Stomach (tissue), 4 donors: Measurements from ENCODE around the gene PPP3CA.

ENCODE experiments used
- CTCF ChIP-seq, 7 experiments: fragments of 450-650 bp in 4 of 7; fragments of 200-600 bp in 3 of 7; sonication (generic) in 3 of 7; IDR thresholded peaks; one replicate each; pipeline ENCODE4 v1.5.1; 2016 to 2019; ENCODE audit warnings: antibody characterized with exemption in 7 of 7, control low read depth in 2 of 7, mild to moderate bottlenecking in 1 of 7
- POLR2AphosphoS5 ChIP-seq, 3 donors: sonication (generic); formaldehyde crosslinking; IDR thresholded peaks; one replicate each; pipeline ENCODE4 v1.6.1; 2016; ENCODE audit warnings: antibody characterized with exemption in 3 of 3

DNA sequence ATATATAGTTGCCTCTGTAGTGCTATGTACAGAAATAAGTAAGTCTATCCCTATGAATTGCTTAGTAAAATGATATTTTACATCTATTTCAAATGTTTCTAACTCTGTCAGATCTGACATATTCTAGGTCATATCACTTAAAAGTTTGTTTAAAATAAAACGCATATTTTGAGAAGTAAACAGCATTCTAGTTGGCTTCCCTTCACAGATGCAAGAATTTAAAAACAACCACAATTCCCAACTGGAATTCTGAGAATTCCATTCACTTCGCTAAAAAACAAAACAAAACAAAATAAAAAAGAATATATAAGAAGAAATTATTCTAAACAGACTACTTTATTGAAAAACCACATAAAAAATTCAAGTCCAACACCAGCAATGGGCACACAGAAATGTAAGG lies 126.0 kb downstream of the PPP3CA start:
- TF ChIP-seq POLR2AphosphoS5 (IDR thresholded peaks at IDR 0.05) (no peak), CTCF (IDR thresholded peaks at IDR 0.05) (no peak)
